Transverse colon (tissue), 4 donors: ENCODE measurements around the gene CERS5. TPM values are rescaled to one million over a fixed set of nuclear protein-coding genes. Genes with fewer than 3 reads are reported as not detected.
A peak's percentile ranks its signal among the peaks of the same experiment; 100 is the strongest.

Experiments used
- DNase-seq: peaks from one replicate; pipeline ENCODE4 v3.0.0-alpha.2; 2019
- H3K27ac ChIP-seq, 4 donors: fragments of 200-600 bp; sonication (generic); 2 replicates each; pipeline ENCODE4 v1.5.1; 2016 to 2018; ENCODE audit warnings: inconsistent platforms in 4 of 4
- H3K27me3 ChIP-seq: fragments of 200-600 bp; sonication (generic); 2 replicates; pipeline ENCODE4 v1.5.1; 2017; ENCODE audit warnings: inconsistent platforms
- H3K36me3 ChIP-seq, 4 donors: fragments of 200-600 bp; sonication (generic); 2 replicates each; pipeline ENCODE4 v1.5.1; 2017 to 2019; ENCODE audit warnings: inconsistent platforms in 4 of 4
- H3K4me1 ChIP-seq, 4 donors: fragments of 200-600 bp; sonication (generic); 2 replicates each; pipeline ENCODE4 v1.5.1; 2017 to 2020; ENCODE audit warnings: inconsistent platforms in 4 of 4
- H3K4me3 ChIP-seq, 4 donors: fragments of 200-600 bp; sonication (generic); 1 replicate in 1 of 4; 2 replicates in 3 of 4; pipeline versions ENCODE4 v1.5.1 to v1.6.1; 2017 to 2019; ENCODE audit warnings: inconsistent platforms in 4 of 4
- H3K9me3 ChIP-seq, 2 donors: fragments of 200-600 bp; sonication (generic); 2 replicates each; pipeline ENCODE4 v1.5.1; 2017 to 2019; ENCODE audit warnings: inconsistent platforms in 2 of 2
- EP300 ChIP-seq: sonication (generic); formaldehyde crosslinking; IDR thresholded peaks from one replicate; pipeline ENCODE4 v1.6.1; 2017; ENCODE audit warnings: antibody characterized with exemption, low read depth
- POLR2A ChIP-seq: fragments of 450-650 bp; IDR thresholded peaks from one replicate; pipeline ENCODE4 v1.6.1; 2016; ENCODE audit warnings: antibody characterized with exemption, mild to moderate bottlenecking, moderate library complexity
- POLR2AphosphoS5 ChIP-seq, 3 donors: sonication (generic); formaldehyde crosslinking; IDR thresholded peaks; one replicate each; pipeline ENCODE4 v1.6.1; 2016; ENCODE audit warnings: antibody characterized with exemption in 3 of 3
- WGBS, 2 donors: methylation state at CpG; one replicate each; pipeline ENCODE4 v1.1.5; 2018; ENCODE audit warnings: low coverage in 1 of 2; 5-methylcytosine and 5-hydroxymethylcytosine counted together
- in situ Hi-C, 4 donors: fragments of 200-750 bp; cut with MboI; loops; one replicate each; pipeline versions ENCODE4 v1.15.0 to v1.15.1; 2017; ENCODE audit warnings: low sequenced_read_pairs in 3 of 4, low pct_ligation_motif_present in 1 of 4, low pct_unique_long_range_greater_than_20kb in 1 of 4
- intact Hi-C: fragments of 100-400 bp; cut with DNase I; formaldehyde crosslinking; loops from one replicate; pipeline ENCODE4 v1.15.1; 2023; ENCODE audit warnings: low total_unique reads
- total RNA-seq, 4 donors: library from RNA; depleted of rRNA; stranded (reverse); fragments of >200 nt; gene quantifications; one replicate each; pipeline ENCODE4 v1.1.0, GENCODE V29; 2016
- TF ChIP-seq, protein P1 (sequence below), 5 experiments: fragments of 200-600 bp in 3 of 5; fragments of 450-650 bp in 2 of 5; sonication (generic) in 3 of 5; IDR thresholded peaks; 1 replicate in 2 of 5; 2 replicates in 3 of 5; pipeline ENCODE4 v1.5.1; 2016 to 2017; ENCODE audit warnings: antibody characterized with exemption in 5 of 5, inconsistent platforms in 3 of 5, mild to moderate bottlenecking in 2 of 5, moderate library complexity in 1 of 5

Gene CERS5
- total RNA-seq, 4 donors from 2014 or later, result 17.5 to 32.5 (median 21.0) TPM

- in situ Hi-C loops (loop anchor here in 3 of 4 donors (25.0 kb wide), 3 partner anchors 99 to 224 kb away; partner anchors contain the start of genes AQP2 (in 1 of the 3), AQP5 (in 1 of the 3), AQP6 (in 1 of the 3) and SMARCD1 (in 1 of the 3)), intact Hi-C loops (loop anchor here (10.0 kb wide), 1 partner anchor 221 kb away; the partner anchor contains the start of gene AQP5)
- TF ChIP-seq POLR2A (no peak), POLR2AphosphoS5 (IDR thresholded peaks at IDR 0.05) (no peak), EP300 (no peak)
- TF ChIP-seq, protein P1, sequence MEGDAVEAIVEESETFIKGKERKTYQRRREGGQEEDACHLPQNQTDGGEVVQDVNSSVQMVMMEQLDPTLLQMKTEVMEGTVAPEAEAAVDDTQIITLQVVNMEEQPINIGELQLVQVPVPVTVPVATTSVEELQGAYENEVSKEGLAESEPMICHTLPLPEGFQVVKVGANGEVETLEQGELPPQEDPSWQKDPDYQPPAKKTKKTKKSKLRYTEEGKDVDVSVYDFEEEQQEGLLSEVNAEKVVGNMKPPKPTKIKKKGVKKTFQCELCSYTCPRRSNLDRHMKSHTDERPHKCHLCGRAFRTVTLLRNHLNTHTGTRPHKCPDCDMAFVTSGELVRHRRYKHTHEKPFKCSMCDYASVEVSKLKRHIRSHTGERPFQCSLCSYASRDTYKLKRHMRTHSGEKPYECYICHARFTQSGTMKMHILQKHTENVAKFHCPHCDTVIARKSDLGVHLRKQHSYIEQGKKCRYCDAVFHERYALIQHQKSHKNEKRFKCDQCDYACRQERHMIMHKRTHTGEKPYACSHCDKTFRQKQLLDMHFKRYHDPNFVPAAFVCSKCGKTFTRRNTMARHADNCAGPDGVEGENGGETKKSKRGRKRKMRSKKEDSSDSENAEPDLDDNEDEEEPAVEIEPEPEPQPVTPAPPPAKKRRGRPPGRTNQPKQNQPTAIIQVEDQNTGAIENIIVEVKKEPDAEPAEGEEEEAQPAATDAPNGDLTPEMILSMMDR (IDR thresholded peaks at IDR 0.05), result no peak
- no peaks in the 10 kb centered on the region for H3K9me3 ChIP-seq
- peaks cover 10 to 61% (median 46%) of the 10 kb centered on the region in 4 donors for H3K4me1 ChIP-seq
- H3K27me3 ChIP-seq, result no peaks in the 10 kb centered on the region
- no peak for DNase-seq
- H3K4me3 ChIP-seq, result no peak overlapping the region
- H3K36me3 ChIP-seq, result peaks cover 0 to 22% (median 12%) of the 10 kb centered on the region in 4 donors
- WGBS, 2 donors, result 67 to 77% methylated on average over 3 to 6 of the region's 6 CpGs
- H3K27ac ChIP-seq, result peak overlapping the region; percentile 28 to 46 (median 34)
Observed at GRCh38 chr12:50185970-50186663, 18.9 kb upstream of the CERS5 start.

- Histone ChIP-seq H3K9me3 (no peaks in the 10 kb centered on the region), H3K4me3 (no peak overlapping the region), H3K4me1 (peaks cover 10 to 61% (median 46%) of the 10 kb centered on the region in 4 donors), H3K27me3 (no peaks in the 10 kb centered on the region), H3K36me3 (peaks cover 0 to 26% (median 12%) of the 10 kb centered on the region in 4 donors), H3K27ac (peak overlapping the region; percentile 28 to 46 (median 34))
- no peak for TF ChIP-seq POLR2A
- TF ChIP-seq EP300, result no peak
- no peak for TF ChIP-seq POLR2AphosphoS5 (IDR thresholded peaks at IDR 0.05)
- TF ChIP-seq, protein P1 (IDR thresholded peaks at IDR 0.05), result no peak
- intact Hi-C loops, result loop anchor here (10.0 kb wide), 1 partner anchor 221 kb away; the partner anchor contains the start of gene AQP5
- no peak for DNase-seq
- 33 to 49% methylated on average over 4 of the region's 4 CpGs for WGBS, 2 donors
- in situ Hi-C loops, result loop anchor here in 3 of 4 donors (25.0 kb wide), 3 partner anchors 98 to 223 kb away; partner anchors contain the start of genes AQP2 (in 1 of the 3), AQP5 (in 1 of the 3), AQP6 (in 1 of the 3) and SMARCD1 (in 1 of the 3)
Observed at GRCh38 chr12:50185301-50185895, 18.2 kb upstream of the CERS5 start.

DNA sequence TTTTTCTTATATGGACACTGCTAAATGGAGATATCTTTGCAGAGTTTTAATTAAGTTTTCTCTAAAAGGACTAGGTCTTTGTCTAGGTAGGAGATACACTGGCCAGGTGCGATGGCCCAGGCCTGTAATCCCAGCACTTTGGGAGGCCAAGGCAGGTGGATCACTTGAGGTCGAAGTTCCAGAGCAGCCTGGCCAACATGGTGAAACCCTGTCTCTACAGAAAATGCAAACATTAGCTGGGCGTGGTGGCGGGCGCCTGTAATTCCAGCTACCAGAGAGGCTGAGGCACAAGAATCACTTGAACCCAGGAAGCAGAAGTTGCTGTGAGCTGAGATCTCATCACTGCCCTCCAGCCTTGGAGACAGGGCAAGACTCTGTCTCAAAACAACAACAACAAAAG lies 17.1 kb upstream of the CERS5 start:
- intact Hi-C loops, result loop anchor here (10.0 kb wide), 1 partner anchor 219 kb away; the partner anchor contains the start of gene AQP5
- DNase-seq, result peak; percentile 35

More for the DNA sequence above, 17.1 kb upstream of the CERS5 start:
- peaks cover 0 to 36% (median 16%) of the 10 kb centered on the region in 4 donors for H3K36me3 ChIP-seq
- no peaks in the 10 kb centered on the region for H3K27me3 ChIP-seq
- H3K4me3 ChIP-seq, result no peak overlapping the region
- no peak for TF ChIP-seq POLR2AphosphoS5 (IDR thresholded peaks at IDR 0.05)
- TF ChIP-seq POLR2A, result no peak
- TF ChIP-seq EP300, result no peak
- TF ChIP-seq, protein P1 (IDR thresholded peaks at IDR 0.05), result no peak
- peaks cover 10 to 55% (median 43%) of the 10 kb centered on the region in 4 donors for H3K4me1 ChIP-seq
- H3K9me3 ChIP-seq, result no peaks in the 10 kb centered on the region
- in situ Hi-C loops, result loop anchor here in 3 of 4 donors (25.0 kb wide), 3 partner anchors 97 to 222 kb away; partner anchors contain the start of genes AQP2 (in 1 of the 3), AQP5 (in 1 of the 3), AQP6 (in 1 of the 3) and SMARCD1 (in 1 of the 3)
- peak overlapping the region in 1 of 4 donors; percentile 16 for H3K27ac ChIP-seq
- 67% methylated on average over 5 of the region's 5 CpGs; no CpG with 5 or more reads in 1 of the 2 donors for WGBS, 2 donors
